ENCODE data around the gene RASEF. TPM values are rescaled to one million over a fixed set of nuclear protein-coding genes. Genes with fewer than 3 reads are reported as not detected.
"Not testable (repeated sequence)": the region's sequence is repeated elsewhere in the genome, so short reads cannot be mapped to it uniquely, and the experiment has no call there.

RASEF gene
- total and polyA plus RNA-seq, 4 donors: 0.74 to 3.3 (median 2.1) TPM

- 11% methylated on average over 5 of the region's 7 CpGs for WGBS (ENCODE audit: insufficient coverage)
- Histone ChIP-seq H3K9me3 (ENCODE audit: control insufficient read depth, insufficient read depth, low read length) (no peaks in the 10 kb centered on the region), H3K4me3 (ENCODE audit: low read depth, low read length) (no peak overlapping the region), H3K27ac (ENCODE audit: low read depth, low read length) (no peak overlapping the region), H3K36me3 (ENCODE audit: control insufficient read depth, insufficient read depth, low read length) (no peaks in the 10 kb centered on the region), H3K27me3 (ENCODE audit: control insufficient read depth, insufficient read depth, low read length) (no peaks in the 10 kb centered on the region), H3K4me1 (ENCODE audit: control insufficient read depth, insufficient read depth, low read length) (no peaks in the 10 kb centered on the region)
- DNase-seq (ENCODE audit: low read depth in 4 of 6, low spot score in 6 of 6): peak; percentile 86 to 99 (median 92)
These were observed 101.3 kb downstream of the RASEF start for GRCh38 chr9:82961504-82962125.

GRCh38 chr9:82957529-82958379 lies 105.2 kb downstream of the RASEF start:
- Histone ChIP-seq H3K4me1 (ENCODE audit: control insufficient read depth, insufficient read depth, low read length) (no peaks in the 10 kb centered on the region), H3K27me3 (ENCODE audit: control insufficient read depth, insufficient read depth, low read length) (no peaks in the 10 kb centered on the region), H3K27ac (ENCODE audit: low read depth, low read length) (no peak overlapping the region), H3K36me3 (ENCODE audit: control insufficient read depth, insufficient read depth, low read length) (no peaks in the 10 kb centered on the region), H3K4me3 (ENCODE audit: low read depth, low read length) (no peak overlapping the region), H3K9me3 (ENCODE audit: control insufficient read depth, insufficient read depth, low read length) (no peaks in the 10 kb centered on the region)
- peak in 2 of 6 donors; percentile 11 to 66 for DNase-seq (ENCODE audit: low read depth in 4 of 6, low spot score in 6 of 6)
- WGBS (ENCODE audit: insufficient coverage): 58% methylated on average over 4 of the region's 7 CpGs

GRCh38 chr9:82949203-82949602 lies 113.7 kb downstream of the RASEF start:
- Histone ChIP-seq H3K27ac (ENCODE audit: low read depth, low read length) (no peak overlapping the region), H3K4me1 (ENCODE audit: control insufficient read depth, insufficient read depth, low read length) (no peaks in the 10 kb centered on the region), H3K27me3 (ENCODE audit: control insufficient read depth, insufficient read depth, low read length) (no peaks in the 10 kb centered on the region), H3K9me3 (ENCODE audit: control insufficient read depth, insufficient read depth, low read length) (no peaks in the 10 kb centered on the region), H3K4me3 (ENCODE audit: low read depth, low read length) (no peak overlapping the region), H3K36me3 (ENCODE audit: control insufficient read depth, insufficient read depth, low read length) (no peaks in the 10 kb centered on the region)
- no peak for DNase-seq (ENCODE audit: low read depth in 4 of 6, low spot score in 6 of 6)
- WGBS (ENCODE audit: insufficient coverage): 100% methylated on average over 2 of the region's 2 CpGs

- 82% methylated on average over 4 of the region's 7 CpGs for WGBS (ENCODE audit: insufficient coverage)
- peaks cover 2% of the 10 kb centered on the region for H3K27me3 ChIP-seq (ENCODE audit: control insufficient read depth, insufficient read depth, low read length)
- no peak for DNase-seq (ENCODE audit: low read depth in 4 of 6, low spot score in 6 of 6)
- no peak overlapping the region for H3K27ac ChIP-seq (ENCODE audit: low read depth, low read length)
- H3K9me3 ChIP-seq (ENCODE audit: control insufficient read depth, insufficient read depth, low read length): no peaks in the 10 kb centered on the region
- no peaks in the 10 kb centered on the region for H3K4me1 ChIP-seq (ENCODE audit: control insufficient read depth, insufficient read depth, low read length)
- no peaks in the 10 kb centered on the region for H3K36me3 ChIP-seq (ENCODE audit: control insufficient read depth, insufficient read depth, low read length)
- H3K4me3 ChIP-seq (ENCODE audit: low read depth, low read length): no peak overlapping the region
These were observed 122.6 kb downstream of the RASEF start for GRCh38 chr9:82940376-82940775.

- no CpG with 5 or more reads among the region's 2 CpGs for WGBS (ENCODE audit: insufficient coverage)
- no peaks in the 10 kb centered on the region for H3K4me1 ChIP-seq (ENCODE audit: control insufficient read depth, insufficient read depth, low read length)
- no peak overlapping the region for H3K4me3 ChIP-seq (ENCODE audit: low read depth, low read length)
- H3K27ac ChIP-seq (ENCODE audit: low read depth, low read length): no peak overlapping the region
- DNase-seq (ENCODE audit: low read depth in 4 of 6, low spot score in 6 of 6): no peak
- no peaks in the 10 kb centered on the region for H3K36me3 ChIP-seq (ENCODE audit: control insufficient read depth, insufficient read depth, low read length)
- H3K27me3 ChIP-seq (ENCODE audit: control insufficient read depth, insufficient read depth, low read length): peaks cover 2% of the 10 kb centered on the region
- H3K9me3 ChIP-seq (ENCODE audit: control insufficient read depth, insufficient read depth, low read length): no peaks in the 10 kb centered on the region
These were observed 123.5 kb downstream of the RASEF start for GRCh38 chr9:82939451-82939850.

- Histone ChIP-seq H3K27ac (ENCODE audit: low read depth, low read length) (no peak overlapping the region), H3K4me1 (ENCODE audit: control insufficient read depth, insufficient read depth, low read length) (no peaks in the 10 kb centered on the region), H3K27me3 (ENCODE audit: control insufficient read depth, insufficient read depth, low read length) (peaks cover 2% of the 10 kb centered on the region), H3K9me3 (ENCODE audit: control insufficient read depth, insufficient read depth, low read length) (no peaks in the 10 kb centered on the region), H3K36me3 (ENCODE audit: control insufficient read depth, insufficient read depth, low read length) (no peaks in the 10 kb centered on the region), H3K4me3 (ENCODE audit: low read depth, low read length) (no peak overlapping the region)
- no peak for DNase-seq (ENCODE audit: low read depth in 4 of 6, low spot score in 6 of 6)
- 57% methylated on average over 1 of the region's 3 CpGs for WGBS (ENCODE audit: insufficient coverage)
These were observed 124.3 kb downstream of the RASEF start for GRCh38 chr9:82938426-82939218.

GRCh38 chr9:82936561-82936960 lies 126.4 kb downstream of the RASEF start:
- not testable (repeated sequence) for H3K4me1 ChIP-seq (ENCODE audit: control insufficient read depth, insufficient read depth, low read length); H3K4me3 ChIP-seq (ENCODE audit: low read depth, low read length); DNase-seq (ENCODE audit: low read depth in 4 of 6, low spot score in 6 of 6); H3K27me3 ChIP-seq (ENCODE audit: control insufficient read depth, insufficient read depth, low read length); H3K36me3 ChIP-seq (ENCODE audit: control insufficient read depth, insufficient read depth, low read length); H3K9me3 ChIP-seq (ENCODE audit: control insufficient read depth, insufficient read depth, low read length); H3K27ac ChIP-seq (ENCODE audit: low read depth, low read length)
- WGBS (ENCODE audit: insufficient coverage): 100% methylated on average over 1 of the region's 7 CpGs

GRCh38 chr9:82934949-82935348 lies 128.0 kb downstream of the RASEF start:
- 56% methylated on average over 1 of the region's 2 CpGs for WGBS (ENCODE audit: insufficient coverage)
- no peak overlapping the region for H3K4me3 ChIP-seq (ENCODE audit: low read depth, low read length)
- no peaks in the 10 kb centered on the region for H3K4me1 ChIP-seq (ENCODE audit: control insufficient read depth, insufficient read depth, low read length)
- no peaks in the 10 kb centered on the region for H3K36me3 ChIP-seq (ENCODE audit: control insufficient read depth, insufficient read depth, low read length)
- H3K9me3 ChIP-seq (ENCODE audit: control insufficient read depth, insufficient read depth, low read length): no peaks in the 10 kb centered on the region
- no peaks in the 10 kb centered on the region for H3K27me3 ChIP-seq (ENCODE audit: control insufficient read depth, insufficient read depth, low read length)
- no peak overlapping the region for H3K27ac ChIP-seq (ENCODE audit: low read depth, low read length)
- DNase-seq (ENCODE audit: low read depth in 4 of 6, low spot score in 6 of 6): no peak

GRCh38 chr9:82934025-82934424 lies 128.9 kb downstream of the RASEF start:
- not testable (repeated sequence) for H3K27ac ChIP-seq (ENCODE audit: low read depth, low read length); H3K4me3 ChIP-seq (ENCODE audit: low read depth, low read length); H3K27me3 ChIP-seq (ENCODE audit: control insufficient read depth, insufficient read depth, low read length); H3K4me1 ChIP-seq (ENCODE audit: control insufficient read depth, insufficient read depth, low read length); H3K9me3 ChIP-seq (ENCODE audit: control insufficient read depth, insufficient read depth, low read length); H3K36me3 ChIP-seq (ENCODE audit: control insufficient read depth, insufficient read depth, low read length); DNase-seq (ENCODE audit: low read depth in 4 of 6, low spot score in 6 of 6)
- WGBS (ENCODE audit: insufficient coverage): no CpG with 5 or more reads among the region's 1 CpG

All from spinal cord (tissue), 10 donors.